ENCODE measurements around the gene FANCM.
A peak's percentile ranks its signal among the peaks of the same experiment; 100 is the strongest.
"Not testable (repeated sequence)": the region's sequence is repeated elsewhere in the genome, so short reads cannot be mapped to it uniquely, and the experiment has no call there.

FANCM gene

DNA sequence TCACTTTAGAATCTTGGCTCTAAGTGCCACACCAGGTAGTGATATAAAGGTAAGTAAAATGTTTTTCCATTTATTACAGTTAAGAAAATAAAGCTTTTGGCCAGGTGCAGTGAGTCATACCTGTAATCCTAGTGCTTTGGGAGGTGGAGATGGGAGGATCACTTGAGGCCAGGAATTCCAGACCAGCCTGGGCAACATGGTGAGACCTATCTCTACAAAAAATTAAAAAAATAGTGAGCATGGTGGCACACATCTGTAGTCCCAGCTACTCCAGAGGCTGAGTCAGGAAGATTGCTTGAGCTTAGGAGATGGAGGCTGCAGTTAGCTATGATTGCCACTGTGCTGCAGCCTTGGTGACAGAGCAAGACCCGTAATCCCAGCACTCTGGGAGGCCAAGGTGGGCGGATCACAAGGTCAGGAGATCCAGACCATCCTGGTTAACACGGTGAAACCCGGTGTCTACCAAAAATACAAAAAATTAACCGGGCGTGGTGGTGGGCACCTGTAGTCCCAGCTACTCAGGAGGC lies 5.0 kb downstream of the FANCM start:
- no peak for DNase-seq

DNA sequence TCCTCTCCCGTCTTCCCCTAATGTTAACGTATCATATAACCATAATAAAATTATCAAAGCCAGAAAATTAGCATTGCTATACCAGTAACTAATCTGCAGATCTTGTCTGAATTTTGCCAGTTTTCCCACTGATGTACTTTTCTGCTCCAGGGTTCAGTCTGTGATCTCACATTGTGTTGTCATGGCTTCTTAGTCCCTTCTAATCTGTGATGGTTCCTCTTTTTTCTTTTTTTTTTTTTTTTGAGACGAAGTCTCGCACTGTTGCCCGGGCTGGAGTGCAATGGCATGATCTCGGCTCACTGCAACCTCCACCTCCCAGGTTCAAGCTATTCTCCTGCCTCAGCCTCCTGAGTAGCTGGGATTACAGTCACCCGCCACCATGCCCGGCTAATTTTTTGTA lies 6.4 kb downstream of the FANCM start:
- DNase-seq: not testable (repeated sequence)

DNA sequence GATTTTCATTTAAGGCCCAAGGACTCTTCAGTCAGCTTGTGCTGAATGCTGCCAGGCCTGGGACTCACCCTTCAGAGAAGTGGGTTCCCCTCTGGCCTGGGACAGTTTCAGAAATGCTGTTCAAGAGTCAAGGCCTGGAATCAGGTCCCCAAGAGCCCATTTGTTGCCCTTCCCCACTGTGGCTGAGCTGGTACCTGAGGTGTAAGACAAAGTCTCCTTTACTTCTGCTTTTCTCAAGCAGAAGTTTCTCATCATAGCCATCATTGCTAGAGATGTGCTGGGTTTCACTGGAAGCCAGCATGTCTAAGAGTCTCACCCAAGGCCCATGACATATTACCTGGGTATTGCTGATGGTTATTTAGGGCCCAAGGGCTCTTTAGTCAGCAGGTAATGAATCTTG lies 8.9 kb downstream of the FANCM start:
- no peak for DNase-seq

DNA sequence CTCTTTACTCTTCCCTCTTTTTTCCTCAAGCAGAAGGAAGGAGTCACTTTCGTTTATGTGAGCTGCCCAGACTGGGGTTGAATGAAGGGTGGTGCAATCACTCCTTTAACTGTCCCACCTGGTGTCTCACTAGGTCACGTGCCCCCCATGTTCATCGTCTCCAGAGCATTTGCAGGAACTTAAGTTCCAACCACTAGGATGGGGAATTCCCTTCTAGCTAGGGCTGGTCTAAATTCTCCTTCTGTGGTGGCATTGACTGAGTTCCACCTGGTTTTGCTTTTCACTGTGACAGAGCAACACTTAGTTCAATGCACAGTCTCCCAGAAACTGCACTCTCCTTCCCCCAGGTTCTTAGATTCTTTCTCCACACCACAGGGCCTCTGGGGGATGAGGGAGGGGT lies 9.5 kb downstream of the FANCM start:
- DNase-seq: no peak

DNA sequence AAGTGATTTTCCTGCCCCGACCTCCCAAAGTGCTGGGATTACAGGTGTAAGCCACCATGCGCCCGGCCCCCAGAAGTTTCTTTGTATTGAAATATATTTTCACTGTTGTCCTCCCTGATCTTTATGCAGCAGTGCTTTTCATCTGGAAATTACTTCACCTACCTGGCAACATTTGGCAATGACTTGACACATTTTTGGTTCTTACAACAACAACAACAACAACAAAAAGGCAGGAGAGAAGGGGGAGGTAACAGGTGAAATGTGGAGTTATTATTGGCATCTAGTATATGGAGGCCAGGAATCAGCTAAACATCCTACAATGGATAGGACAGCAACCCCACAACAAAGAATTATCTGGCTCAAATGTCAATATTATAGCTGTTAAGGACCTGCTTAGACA lies 13.9 kb downstream of the FANCM start:
- DNase-seq: no peak

DNA sequence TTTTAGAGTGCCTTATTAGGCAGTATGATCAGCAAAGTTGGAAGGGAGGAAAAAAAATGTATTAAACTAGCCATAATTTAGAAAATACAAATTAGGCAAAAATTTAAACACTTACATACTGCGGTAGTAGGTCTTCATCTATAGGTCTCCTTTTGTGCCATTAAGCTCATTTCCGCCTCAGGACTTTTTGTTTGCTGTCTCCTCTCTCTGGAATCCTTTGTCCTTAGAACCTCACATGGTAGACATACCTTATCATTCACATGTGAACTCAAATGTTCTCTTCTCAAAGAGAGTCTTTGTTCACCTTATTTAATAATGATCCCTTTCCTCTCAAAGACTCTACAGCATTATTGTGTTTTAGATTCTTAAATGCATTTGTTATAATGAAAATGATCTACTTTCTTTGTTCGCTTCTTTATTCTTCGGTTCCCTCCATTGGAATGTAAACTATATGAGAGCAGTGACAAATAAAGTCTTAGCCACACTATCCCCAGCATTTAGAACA lies 14.7 kb downstream of the FANCM start:
- DNase-seq: no peak

DNA sequence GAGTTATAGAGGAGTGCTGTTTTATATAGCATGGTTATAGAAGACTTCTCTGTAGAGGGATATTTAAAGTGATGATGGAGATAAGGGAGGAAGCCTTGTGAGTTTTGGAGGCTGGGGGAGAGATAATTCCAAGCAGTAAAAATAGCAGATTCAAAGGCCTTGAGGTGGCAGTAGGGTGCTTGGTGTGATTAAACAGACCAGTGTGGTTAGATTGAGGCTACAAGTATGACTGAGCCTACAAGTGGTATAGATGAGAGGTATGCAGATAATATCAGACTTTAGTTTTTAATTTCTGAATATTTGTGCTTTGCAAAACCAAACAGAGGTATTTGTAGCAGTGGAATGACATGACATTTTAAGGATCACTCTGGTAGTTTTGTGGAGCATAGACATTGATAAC lies 20.3 kb downstream of the FANCM start:
- DNase-seq: no peak

DNA sequence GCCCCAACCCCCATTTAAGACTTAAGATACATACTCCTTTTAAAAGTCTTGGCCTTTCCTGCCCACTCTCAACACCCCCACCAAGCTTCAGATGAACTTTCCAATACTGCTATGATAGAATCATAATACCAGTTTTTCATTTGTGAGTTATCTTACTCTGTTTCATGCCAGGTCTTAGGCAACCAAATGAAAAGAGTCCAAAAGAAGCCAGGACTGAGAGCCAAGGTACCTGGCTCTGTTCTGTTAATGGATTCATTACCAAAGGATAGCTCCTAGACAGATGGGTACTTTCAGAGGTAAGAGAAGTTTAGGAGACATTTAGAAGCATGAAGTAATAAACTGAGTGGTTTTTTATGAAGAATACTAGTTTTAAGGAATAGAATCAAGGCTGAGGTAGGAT lies 34.2 kb downstream of the FANCM start:
- DNase-seq: no peak

DNA sequence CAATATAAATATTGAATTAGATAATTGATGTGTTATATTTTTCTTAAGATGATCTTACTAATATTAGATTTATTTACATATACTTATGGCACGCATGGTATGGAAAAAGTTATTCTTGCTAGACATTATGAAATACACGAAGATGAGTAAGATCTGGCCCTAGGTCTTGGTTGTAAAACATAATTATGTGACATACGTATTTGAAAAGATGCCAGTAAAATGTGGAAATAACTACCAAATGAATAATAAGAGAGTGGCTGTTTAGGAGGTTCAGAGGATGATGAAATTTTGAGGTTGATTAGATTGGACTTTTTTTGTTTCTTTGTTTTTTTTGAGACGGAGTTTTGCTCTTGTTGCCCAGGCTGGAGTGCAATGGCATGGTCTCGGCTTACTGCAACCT lies 41.3 kb downstream of the FANCM start:
- no peak for DNase-seq

DNA sequence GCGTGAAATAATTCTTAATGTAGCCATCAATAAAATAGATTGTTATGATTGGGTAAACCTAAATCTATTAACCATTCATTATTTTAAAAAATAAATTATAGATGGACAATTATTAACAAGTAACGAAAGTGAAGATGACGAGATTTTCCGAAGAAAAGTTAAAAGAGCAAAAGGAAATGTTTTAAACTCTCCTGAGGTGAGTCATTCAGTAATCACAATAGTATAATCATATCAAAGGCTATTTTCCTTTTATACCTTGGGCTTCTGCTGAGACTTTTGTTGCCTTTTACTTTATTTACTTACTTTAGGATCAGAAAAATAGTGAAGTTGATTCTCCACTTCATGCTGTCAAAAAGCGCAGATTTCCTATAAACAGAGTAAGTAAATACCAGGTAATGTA lies 45.6 kb downstream of the FANCM start:
- DNase-seq: no peak

DNA sequence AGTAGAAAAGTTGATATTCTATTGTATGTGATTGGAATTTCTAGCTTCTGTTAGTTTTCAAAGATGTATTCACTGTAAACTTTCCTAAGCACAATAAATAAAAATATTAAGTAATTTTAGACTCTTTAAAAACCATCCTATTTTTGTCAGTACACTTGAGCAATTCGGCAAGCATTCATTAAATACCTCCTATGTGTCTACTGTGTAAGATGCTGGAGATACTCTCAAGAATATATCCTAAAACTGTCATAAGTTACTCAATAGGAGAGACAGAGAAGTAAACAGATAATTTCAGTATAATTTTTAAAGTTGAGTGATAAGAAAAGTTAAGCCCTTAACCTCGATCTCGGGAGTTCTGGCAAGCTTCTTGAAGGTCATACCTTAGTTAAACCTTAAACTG lies 46.1 kb downstream of the FANCM start:
- no peak for DNase-seq

DNA sequence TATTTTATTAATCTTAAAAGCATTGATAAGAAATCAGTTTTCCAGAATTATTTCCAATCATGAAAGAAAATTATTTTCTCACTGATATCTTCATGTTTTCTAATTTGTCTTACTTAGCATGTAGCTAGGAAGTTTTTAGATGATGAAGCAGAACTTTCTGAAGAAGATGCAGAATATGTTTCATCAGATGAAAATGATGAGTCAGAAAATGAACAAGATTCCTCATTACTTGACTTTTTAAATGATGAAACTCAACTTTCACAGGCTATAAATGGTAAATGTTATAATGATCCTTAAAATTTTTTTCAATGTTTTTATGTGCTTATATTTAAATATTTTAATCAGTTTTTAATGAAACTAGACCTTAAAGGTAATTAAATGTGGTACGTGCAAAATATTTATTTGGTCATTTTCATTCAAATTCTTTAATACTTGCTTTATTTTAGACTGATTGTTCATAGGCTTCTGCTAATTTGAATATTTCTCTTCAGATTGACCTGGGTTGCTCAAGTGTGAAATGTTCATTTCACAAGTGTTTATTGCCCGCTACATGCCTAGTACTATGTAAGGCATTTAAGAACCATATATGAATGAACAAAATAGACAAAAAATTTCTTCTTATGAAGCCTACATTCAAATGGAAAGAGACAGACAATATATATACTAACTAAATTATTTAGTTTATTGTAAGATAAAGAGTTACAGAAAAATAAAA lies 49.5 kb downstream of the FANCM start:
- no peak for DNase-seq

DNA sequence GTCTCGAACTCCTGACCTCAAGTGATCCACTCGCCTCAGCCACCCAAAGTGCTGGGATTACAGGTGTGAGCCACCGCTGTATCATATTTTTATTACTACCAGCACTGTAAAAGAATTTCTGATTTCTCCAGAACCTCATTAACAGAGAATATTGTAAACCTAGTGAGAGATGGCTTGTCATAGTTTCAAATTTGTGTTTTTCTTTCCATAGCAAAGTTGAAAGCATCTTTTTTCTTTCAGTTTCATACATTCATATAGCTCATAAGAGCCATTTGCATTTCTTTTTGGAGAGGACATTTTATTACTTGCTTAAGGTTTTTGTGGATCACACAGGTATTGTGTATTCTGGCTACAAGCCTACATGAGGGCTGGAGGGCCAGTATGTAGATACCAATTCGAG lies 59.2 kb downstream of the FANCM start:
- DNase-seq: no peak

DNA sequence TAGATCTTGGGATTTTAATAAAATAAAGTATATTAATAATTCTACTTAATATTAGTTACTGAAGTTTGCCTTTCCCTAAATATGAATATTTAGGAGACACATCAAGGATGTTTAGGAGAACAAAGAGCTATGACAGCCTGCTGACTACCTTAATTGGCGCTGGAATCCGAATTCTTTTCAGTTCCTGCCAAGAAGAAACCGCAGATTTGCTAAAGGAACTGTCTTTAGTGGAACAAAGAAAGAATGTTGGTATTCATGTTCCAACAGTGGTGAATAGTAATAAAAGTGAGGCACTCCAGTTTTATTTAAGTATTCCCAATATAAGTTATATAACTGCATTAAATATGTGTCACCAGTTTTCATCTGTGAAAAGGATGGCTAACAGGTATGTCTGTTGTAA lies 62.8 kb downstream of the FANCM start:
- no peak for DNase-seq

DNA sequence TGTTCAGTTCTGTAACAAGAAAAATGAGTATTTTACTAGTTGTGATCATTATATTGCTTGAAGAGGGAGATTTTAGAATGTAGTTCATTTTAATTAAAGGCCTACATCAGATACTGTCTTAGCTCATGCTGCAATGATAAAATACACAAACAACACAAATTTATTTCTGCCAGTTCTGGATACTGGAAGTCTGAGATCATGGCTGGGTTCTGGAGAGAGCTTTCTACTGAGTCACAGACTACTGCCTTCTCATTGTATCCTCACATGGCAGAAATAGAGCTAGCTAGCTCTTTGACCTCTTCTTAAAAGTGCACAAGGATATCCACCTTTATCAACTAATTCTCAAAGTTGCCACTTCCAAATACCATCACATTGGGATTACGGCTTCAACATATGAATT lies 63.5 kb downstream of the FANCM start:
- DNase-seq: no peak

DNA sequence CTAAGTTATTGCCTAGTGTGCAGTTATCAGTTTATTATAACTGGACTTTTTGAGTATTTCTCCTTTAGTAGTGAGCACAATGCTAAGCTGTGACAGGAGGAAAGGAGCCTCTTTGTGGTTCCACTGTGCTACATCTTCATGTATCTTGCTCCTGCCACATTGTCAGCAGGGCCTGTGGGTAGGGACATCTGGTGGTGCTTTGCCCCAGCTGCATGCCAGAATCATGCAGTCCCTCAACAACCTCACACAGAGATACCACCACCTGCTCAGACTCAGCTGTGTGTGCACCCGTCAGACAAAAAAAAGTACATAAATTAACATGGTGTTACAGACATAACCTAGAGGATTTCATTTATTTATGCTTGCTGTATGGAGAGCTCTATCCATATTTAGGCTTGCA lies 66.2 kb downstream of the FANCM start:
- peak in 1 of 3 experiments; percentile 8 for DNase-seq

DNA sequence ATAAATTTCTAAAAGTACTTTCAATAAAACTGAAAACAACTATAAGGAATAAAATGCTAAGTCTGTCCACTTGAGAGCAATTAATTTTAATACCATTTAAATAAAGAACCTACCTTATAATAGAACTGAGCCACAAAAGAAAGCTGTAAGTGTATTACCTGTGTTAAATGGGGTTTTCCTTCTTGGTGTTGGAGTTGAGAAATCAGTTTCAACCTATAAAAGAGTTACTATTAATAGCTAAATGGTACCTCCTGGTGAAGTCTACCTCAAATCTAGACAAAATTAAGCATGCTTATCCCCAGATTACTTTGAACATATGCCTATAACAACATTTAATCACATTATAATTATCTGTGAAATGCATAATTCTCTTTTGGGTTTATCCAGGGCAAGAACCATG lies 68.5 kb downstream of the FANCM start:
- no peak for DNase-seq

DNA sequence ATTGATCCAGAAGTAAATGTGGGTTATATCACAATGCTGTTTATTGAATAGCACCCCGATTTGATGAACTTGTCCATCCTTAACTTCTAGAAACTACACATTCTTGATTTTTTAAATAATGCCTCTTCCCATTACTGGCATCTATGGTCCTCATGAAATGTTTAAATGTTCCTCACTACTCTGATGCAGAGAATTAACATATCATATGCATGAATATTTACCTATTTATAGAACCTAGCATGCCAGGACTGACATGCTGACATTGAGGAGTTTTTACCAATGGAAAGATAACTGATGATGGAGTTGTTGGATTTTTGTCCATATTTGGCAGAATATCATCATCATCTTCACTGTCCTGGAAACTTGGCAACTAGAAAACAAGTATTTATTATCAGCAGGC lies 74.4 kb downstream of the FANCM start:
- DNase-seq: no peak

DNA sequence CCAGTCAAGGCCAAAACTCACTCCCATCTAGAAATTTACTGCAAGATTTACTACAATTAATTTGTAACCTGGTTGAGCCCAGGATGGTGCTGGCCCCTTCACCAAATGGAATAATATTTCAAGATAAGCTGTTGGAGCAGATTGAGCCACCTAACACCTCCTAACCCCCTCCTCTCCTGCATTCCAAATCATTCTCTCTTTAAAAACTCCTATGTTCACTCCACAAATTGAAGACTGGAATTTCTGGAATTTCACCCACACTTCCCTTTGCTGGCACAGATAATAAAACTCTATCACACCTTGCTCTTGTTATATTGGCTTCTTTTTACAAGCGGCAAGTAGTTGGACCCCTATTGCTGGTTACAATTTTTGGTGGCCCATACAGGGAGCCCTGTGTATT lies 75.6 kb downstream of the FANCM start:
- DNase-seq: no peak

DNA sequence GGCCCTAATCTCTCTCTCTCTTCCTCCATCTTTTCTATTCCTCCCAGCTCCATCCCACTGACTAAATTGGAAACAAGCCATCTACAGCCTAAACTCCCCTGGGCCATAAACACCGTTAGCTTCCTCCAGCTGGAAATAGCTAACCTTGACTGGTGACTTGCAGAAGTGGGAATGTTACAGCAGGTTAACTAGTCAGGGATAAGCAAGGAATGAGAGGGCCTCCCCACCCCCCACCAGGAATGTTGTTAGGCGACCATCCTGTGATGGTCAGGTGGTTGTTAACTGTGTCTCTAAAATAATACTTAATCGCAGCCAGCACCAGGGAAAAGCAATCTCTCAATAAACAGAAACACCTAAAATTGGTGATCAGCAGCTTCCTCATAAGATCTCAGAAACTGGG lies 76.5 kb downstream of the FANCM start:
- DNase-seq: no peak

DNA sequence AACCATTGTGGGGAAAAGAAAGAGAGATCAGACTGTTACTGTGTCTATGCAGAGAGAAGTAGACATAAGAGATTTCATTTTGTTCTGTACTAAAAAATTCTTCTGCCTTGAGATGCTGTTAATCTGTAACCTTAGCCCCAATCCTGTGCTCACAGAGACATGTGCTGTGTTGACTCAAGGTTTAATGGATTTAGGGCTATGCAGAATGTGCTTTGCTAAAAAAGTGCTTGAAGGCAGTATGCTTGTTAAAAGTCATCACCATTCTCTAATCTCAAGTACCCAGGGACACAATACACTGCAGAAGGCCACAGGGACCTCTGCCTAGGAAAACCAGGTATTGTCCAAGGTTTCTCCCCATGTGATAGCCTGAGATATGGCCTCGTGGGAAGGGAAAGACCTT lies 78.0 kb downstream of the FANCM start:
- not testable (repeated sequence) for DNase-seq

DNA sequence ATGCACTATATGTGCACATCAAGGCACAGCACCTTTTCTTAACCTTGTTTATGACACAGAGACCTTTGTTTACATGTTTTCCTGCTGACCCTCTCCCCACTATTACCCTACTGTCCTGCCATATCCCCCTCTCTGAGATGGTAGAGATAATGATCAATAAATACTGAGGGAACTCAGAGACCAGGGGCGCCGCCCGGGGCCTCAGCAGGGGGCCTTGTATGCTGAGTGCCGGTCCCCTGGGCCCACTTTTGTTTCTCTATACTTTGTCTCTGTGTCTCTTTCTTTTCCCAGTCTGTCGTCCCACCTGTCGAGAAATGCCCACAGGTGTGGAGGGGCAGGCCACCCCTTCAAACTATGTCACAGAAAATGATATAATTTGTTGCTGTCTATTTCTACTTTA lies 78.6 kb downstream of the FANCM start:
- not testable (repeated sequence) for DNase-seq

DNA sequence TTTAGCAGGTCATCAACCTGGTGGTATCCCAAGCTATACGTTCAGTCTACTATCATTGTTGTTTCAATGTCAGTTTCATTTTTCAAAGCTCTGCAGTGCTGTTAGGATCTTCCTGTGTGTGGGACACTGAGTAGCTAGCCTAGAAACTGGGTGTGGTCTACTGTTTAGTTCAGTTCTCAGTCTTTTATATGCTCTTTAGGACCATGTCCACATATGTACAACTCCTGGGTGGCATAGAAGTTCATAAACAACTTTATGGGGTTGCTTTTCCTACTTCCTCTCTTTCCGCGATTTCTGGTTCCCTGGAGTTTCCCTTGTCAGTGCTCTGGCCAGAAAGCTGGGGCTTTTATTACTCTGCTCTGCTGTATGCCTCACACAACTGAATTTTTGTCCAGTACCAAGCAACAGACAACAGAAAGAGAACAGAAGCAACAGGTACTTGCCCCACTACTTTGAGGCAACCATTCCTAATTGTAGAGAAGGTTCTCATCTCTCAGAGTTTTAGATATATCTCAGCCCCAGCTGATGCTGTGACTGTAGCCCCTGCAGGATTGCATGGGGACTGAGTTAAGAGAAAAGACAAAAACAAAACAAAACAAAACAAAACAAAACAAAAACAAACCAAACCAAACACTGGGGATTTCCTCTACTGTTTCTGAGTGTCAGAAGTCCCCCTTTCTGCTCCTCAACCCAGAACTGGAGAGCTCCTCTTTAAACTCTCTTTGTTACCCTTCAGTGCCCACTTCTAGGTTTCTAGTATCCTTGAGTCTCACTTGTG lies 86.9 kb downstream of the FANCM start:
- DNase-seq: no peak

DNA sequence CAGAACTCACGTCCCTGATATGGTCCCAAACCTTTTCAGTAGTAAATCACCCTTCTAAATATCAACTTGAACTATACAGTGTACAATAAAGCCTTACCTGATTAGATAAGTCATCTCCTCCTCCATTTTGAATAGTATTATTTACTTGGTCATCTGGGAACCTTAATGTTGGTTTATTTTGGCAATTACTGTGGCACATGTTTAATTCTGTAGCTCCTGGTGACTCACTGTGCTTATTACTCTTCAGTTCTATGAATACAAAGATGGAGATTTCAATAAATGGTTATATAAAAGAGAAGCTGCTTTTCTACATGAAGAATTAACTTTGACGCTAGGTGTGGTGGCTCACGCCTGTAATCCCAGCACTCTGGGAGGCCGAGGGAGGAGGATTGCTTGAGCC lies 91.8 kb downstream of the FANCM start:
- no peak for DNase-seq

Data from NCI-H1417 (cell line).